Glomerular visceral epithelial cell (primary cell): ENCODE measurements around the gene LUZP4.
"Not testable (repeated sequence)": the region's sequence is repeated elsewhere in the genome, so short reads cannot be mapped to it uniquely, and the experiment has no call there.

Source experiments
- DNase-seq: peaks from one replicate; pipeline ENCODE4 v3.0.0-alpha.2; 2016; ENCODE audit errors: extremely low spot score

Gene LUZP4

DNA sequence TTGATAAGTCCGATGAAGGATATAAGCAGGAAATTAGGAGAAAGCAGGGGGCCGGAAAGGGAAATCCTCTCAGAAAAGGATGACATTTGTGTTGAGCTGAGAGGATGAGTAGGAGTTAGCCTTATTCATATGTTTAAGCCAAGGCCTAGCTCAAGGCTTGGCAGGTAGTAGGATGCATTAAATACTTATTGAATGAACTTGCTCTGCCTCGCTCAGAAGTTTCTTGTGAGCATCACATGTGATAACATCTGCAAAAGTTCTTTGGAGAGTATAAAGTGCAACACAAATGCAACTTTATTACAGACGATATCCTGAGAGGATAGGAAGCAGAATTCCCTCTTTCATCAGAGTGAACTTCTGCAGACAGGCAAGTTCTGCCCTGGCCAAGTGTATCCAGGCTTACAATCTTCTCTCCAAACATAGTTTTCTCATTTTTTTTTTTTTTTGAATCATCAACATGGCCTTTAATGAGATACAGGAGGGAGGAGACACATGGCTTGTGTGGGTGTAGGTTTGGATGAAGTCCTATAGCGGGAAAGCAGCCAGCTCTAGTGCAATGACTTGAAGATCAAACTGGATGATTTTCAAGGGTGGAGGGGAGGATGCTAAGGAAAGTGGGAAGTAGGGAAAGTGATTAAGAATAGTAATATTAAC is 48.1 kb downstream of the LUZP4 start:
- no peak for DNase-seq

DNA sequence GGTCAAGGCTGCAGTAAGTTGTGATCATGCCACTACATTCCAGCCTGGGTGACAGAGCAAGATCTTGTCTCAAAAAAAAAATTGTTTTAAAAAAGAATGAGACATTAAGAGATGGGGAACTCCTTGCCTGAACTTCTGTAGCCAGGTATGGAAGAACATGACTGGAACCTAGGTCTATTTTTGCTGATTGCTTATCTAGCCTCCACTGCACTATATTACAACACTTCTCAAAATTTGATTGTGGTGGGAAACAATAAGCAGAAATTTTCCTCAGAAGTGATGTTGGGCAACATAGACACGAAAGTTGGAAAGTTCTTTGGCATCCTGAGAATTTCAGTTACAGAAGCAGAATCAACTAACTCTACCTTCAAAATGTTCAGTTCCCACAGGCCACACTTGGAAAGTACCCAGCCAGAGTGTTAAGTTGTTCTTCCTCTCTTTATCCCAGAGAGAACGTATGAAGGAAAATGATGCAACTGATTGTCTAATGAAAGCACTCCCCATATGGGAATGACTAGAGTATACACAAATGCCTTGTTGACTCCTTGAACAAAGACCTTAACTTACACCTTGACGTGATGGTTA is 50.0 kb downstream of the LUZP4 start:
- no peak for DNase-seq

DNA sequence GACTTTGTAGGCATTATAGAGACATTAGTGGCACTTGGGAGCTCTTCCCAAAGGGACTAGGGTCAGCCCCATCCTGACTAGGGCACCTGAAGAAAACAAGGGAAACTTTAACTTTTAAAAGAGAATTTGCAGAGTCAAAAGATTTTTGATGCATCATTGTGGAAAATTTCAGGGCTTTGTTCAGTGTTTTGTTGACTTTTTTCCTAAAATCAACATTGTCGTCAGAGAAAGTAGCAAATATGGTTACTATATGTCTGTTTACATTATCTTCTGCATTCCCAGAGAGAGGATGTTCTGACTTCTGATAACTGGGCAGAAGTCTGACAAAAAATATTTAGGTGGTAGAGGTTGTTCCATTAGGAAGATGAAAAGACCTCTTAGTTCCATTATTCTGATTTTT is 51.9 kb downstream of the LUZP4 start:
- no peak for DNase-seq

DNA sequence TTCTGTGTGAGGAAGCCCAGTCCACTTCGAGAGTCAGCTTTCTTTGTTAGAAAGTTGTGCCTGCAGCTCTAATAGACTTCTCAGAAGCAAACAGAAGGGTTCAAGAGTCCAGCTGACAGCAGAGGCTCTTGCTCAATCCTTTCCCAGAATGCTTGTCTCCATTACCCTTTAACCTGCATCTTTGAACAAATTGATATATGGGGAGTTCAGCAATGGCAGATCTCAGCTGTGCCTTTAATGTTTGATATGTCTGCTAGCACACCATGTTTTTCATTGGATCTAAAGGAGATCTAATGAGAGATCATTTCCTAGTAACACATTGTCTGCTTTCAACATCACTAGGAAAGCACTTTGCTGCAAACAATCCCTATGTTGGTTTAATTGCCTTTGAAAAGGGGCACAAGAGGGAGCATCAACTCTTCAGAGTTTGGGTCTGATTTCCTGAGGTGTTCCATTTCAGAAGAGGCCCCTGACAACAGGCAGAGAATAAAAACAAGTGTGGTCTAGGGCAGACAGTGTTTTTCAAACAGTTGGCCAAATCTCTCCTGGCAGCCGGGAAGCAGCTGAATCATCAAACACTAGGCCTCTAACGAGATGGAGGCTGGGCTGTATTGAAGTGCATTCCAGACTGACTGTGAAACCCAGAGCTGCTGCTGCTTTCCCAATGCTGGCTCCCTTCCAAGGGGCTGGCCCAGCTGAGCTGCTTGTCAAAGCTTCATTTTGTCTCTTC is 55.5 kb downstream of the LUZP4 start:
- peak; percentile 91 for DNase-seq

DNA sequence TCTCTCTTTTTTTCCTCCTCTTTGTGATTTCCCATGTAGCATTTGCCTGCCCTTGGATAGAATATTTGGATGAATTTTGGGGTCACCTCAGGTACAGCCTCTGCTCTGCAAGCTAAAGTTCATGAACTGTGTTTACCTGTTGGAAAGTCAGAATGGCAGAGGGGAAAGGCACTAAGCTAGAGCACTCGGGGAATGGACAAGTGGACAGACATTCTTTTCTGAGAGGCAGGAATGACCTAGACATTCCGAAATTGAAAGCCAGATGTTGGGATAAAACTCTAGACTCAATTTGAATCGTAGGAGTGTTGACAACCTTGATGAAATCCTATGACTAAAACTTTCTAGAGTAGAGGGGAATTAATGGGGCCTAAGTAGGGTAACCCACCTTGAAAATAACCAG is 56.1 kb downstream of the LUZP4 start:
- DNase-seq = no peak

DNA sequence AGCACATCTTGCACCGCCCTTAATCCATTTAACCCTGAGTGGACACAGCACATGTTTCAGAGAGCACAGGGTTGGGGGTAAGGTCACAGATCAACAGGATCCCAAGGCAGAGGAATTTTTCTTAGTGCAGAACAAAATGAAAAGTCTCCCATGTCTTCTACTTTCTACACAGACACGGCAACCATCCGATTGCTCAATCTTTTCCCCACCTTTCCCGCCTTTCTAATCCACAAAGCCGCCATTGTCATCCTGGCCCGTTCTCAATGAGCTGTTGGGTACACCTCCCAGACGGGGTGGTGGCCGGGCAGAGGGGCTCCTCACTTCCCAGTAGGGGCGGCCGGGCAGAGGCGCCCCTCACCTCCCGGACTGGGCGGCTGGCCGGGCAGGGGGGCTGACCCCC is 57.2 kb downstream of the LUZP4 start:
- not testable (repeated sequence) for DNase-seq

DNA sequence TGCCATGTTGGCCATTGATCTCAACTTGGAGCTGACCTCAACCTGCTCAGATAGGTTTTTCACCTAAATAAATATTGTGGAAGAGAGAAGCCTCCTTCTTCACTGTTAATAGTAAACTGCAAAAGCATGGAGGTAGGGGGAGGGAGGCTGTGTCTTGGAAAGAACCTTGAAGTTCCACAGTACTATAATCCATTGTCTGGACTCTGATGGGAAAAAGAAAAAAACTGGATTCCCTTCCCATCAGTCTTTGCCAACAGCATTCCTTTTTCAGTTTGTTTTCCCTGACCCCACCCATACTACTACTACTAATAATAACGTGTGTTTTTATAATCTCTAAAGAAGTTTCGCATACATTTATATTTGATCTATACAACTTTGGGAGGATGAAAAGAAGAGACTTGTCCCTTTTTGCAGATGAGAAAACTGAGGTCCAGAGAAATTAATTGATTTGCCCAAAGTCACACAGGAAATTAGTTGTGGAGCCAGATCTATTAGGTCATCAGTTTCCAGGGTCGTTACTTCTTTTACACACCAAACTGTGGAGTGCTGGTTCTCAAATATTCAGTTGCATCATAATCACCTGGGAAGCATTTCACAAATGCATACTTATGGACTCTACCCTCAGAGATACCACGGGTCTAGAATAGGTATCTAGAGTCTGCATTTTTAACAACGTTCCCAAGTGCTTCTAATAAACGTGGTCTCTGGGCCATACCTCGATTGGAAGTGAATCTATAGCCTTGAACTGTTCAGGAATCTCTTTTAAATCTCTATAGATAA is 59.1 kb downstream of the LUZP4 start:
- no peak for DNase-seq

DNA sequence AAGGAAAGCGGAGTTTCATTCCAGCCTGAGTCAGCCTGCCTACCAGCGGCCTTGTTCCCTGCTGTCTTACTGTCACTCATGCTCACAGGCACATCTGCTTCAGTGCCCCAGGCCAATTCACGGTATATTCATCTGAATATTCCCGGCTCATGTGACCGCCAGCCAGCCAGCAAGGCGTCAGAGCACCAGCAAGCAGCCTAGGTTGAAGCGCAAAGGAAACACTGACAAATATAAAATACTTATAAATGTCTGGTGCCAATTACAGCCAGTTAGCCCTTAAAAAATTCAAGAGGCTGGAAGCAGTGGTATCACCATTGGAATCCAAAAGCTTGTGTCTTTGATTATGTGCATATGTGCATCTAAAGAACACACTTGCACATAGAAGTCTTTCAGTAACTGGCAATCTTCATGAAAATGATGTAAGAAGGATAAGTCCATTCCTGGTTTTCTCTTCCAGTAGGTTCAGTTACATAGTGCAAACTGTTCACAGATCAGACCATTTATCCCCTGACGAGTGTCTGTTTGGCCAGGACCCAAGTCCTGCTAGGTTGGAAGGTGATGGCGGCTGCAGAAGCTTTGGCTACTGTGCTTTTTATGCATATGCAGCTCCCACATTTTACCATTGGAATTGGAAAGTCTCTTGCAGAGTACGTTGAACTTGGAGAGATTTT is 61.3 kb downstream of the LUZP4 start:
- no peak for DNase-seq

DNA sequence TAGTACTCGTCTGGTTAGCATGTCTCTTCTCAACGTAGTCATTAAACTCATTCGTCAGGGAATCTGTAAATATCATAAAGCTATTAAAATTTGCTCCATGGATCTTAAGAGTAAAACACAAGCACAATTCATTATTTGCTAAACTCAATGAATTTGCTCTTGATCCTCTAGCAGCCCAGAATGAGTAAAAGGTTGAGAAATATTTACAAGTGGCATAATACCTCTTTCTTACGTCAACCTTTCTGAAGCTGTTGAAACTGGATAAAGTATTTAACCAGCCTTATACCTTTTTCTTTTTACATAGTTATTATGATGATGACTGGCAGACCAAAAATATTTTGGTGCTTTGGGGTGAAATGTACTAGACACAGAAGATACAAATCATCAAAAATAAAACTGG is 66.9 kb downstream of the LUZP4 start:
- no peak for DNase-seq
